Neural cell (in vitro differentiated cells): ENCODE measurements around the gene CEP20. TPM values are rescaled to one million over a fixed set of nuclear protein-coding genes. Genes with fewer than 3 reads are reported as not detected.

Experiments
- H2AFZ ChIP-seq: fragments of 200-600, 300-800 bp; sonication (generic), shearing (Covaris generic); 2 replicates; pipeline ENCODE4 v1.6.0; 2014; ENCODE audit warnings: low read depth, mild to moderate bottlenecking, antibody characterized with exemption, low read length, moderate library complexity
- H3F3A ChIP-seq: fragments of 200-600 bp; shearing (Covaris generic); 2 replicates; pipeline ENCODE4 v1.6.1; 2016; ENCODE audit warnings: mild to moderate bottlenecking, moderate library complexity, mixed read lengths, antibody characterized with exemption, low read length; ENCODE audit not compliant: insufficient read depth, poor library complexity, severe bottlenecking
- H3K27ac ChIP-seq: fragments of 200-600, 300-800 bp; sonication (generic), shearing (Covaris generic); 2 replicates; pipeline ENCODE4 v1.5.1; 2014; ENCODE audit warnings: mild to moderate bottlenecking, low read length, moderate library complexity
- H3K27me3 ChIP-seq: fragments of 300-800, 200-600 bp; sonication (generic), shearing (Covaris generic); 2 replicates; pipeline ENCODE4 v1.6.0; 2014; ENCODE audit warnings: mild to moderate bottlenecking, low read depth, low read length, moderate library complexity; ENCODE audit not compliant: insufficient read depth
- H3K36me3 ChIP-seq: fragments of 300-800, 200-600 bp; sonication (generic), shearing (Covaris generic); 2 replicates; pipeline ENCODE4 v1.5.1; 2014; ENCODE audit warnings: mild to moderate bottlenecking, antibody characterized with exemption, low read length, moderate library complexity; ENCODE audit not compliant: insufficient read depth
- H3K4me2 ChIP-seq: fragments of 300-800, 200-600 bp; sonication (generic), shearing (Covaris generic); 2 replicates; pipeline ENCODE4 v1.6.0; 2014; ENCODE audit warnings: mild to moderate bottlenecking, low read length
- H3K4me3 ChIP-seq: fragments of 300-800, 200-600 bp; sonication (generic), shearing (Covaris generic); 2 replicates; pipeline ENCODE4 v1.5.1; 2014; ENCODE audit warnings: mild to moderate bottlenecking, low read length, moderate library complexity
- H3K79me2 ChIP-seq: fragments of 200-600 bp; shearing (Covaris generic); replicated peaks from 2 replicates; pipeline ENCODE4 v1.6.0; 2014; ENCODE audit warnings: mild to moderate bottlenecking, low read length, moderate library complexity; ENCODE audit not compliant: insufficient read depth
- H3K9ac ChIP-seq: fragments of 300-800, 200-600 bp; sonication (generic), shearing (Covaris generic); 2 replicates; pipeline ENCODE4 v1.6.1; 2016; ENCODE audit warnings: mild to moderate bottlenecking, low read length, mixed read lengths
- H3K9me2 ChIP-seq: fragments of 200-600 bp; shearing (Covaris generic); 2 replicates; pipeline ENCODE4 v1.6.1; 2016; ENCODE audit warnings: mild to moderate bottlenecking, low read length, mixed read lengths; ENCODE audit not compliant: insufficient read depth
- H3K9me3 ChIP-seq: fragments of 200-600, 300-800 bp; sonication (generic), shearing (Covaris generic); 2 replicates; pipeline ENCODE4 v1.6.1; 2016; ENCODE audit warnings: mild to moderate bottlenecking, mixed run types, low read length, moderate library complexity, mixed read lengths
- H4K20me1 ChIP-seq: fragments of 200-600 bp; shearing (Covaris generic); 2 replicates; pipeline ENCODE4 v1.6.1; 2016; ENCODE audit warnings: mild to moderate bottlenecking, mixed run types; ENCODE audit not compliant: insufficient read depth
- EP300 ChIP-seq: fragments of 450-650 bp; conservative IDR thresholded peaks from 2 replicates; pipeline ENCODE4 v1.6.1; 2014; ENCODE audit warnings: antibody characterized with exemption, mild to moderate bottlenecking, moderate library complexity; ENCODE audit not compliant: poor library complexity, severe bottlenecking
- EZH2 ChIP-seq: fragments of 200-600, 300-800 bp; shearing (Covaris generic), sonication (generic); IDR thresholded peaks from 2 replicates; pipeline ENCODE4 v1.6.1; 2014; ENCODE audit warnings: antibody characterized with exemption, low read length, borderline replicate concordance, mild to moderate bottlenecking; ENCODE audit not compliant: insufficient read depth, poor library complexity, severe bottlenecking
- MXI1 ChIP-seq: fragments of 450-650 bp; conservative IDR thresholded peaks from 2 replicates; pipeline ENCODE4 v1.6.1; 2014; ENCODE audit warnings: antibody characterized with exemption, mild to moderate bottlenecking; ENCODE audit not compliant: poor library complexity, severe bottlenecking
- POLR2AphosphoS5 ChIP-seq: IDR thresholded peaks from 2 replicates; pipeline ENCODE4 v1.6.1; 2012
- RAD21 ChIP-seq: fragments of 450-650 bp; conservative IDR thresholded peaks from 2 replicates; pipeline ENCODE4 v1.6.1; 2014; ENCODE audit warnings: antibody characterized with exemption, mild to moderate bottlenecking, moderate library complexity
- SMC3 ChIP-seq: fragments of 450-650 bp; conservative IDR thresholded peaks from 2 replicates; pipeline ENCODE4 v1.6.1; 2014; ENCODE audit warnings: antibody characterized with exemption, mild to moderate bottlenecking, moderate library complexity; ENCODE audit not compliant: poor library complexity
- TAF1 ChIP-seq: IDR thresholded peaks from 2 replicates; pipeline ENCODE4 v1.6.1; 2012; ENCODE audit warnings: low read depth
- polyA plus RNA-seq: library from polyadenylated mRNA; depleted of rRNA; stranded (reverse); fragments of >200 nt; gene quantifications from 2 replicates; pipeline ENCODE4 v1.2.3, GENCODE V29; 2014
- TF ChIP-seq, protein P1 (sequence below): IDR thresholded peaks from 2 replicates; pipeline ENCODE4 v1.6.1; 2012; ENCODE audit warnings: borderline replicate concordance
- TF ChIP-seq, protein P2 (sequence below): fragments of 450-650 bp; IDR thresholded peaks from 2 replicates; pipeline ENCODE4 v1.5.1; 2014; ENCODE audit warnings: antibody characterized with exemption, mild to moderate bottlenecking, moderate library complexity; ENCODE audit not compliant: poor library complexity, severe bottlenecking

CEP20 gene
- polyA plus RNA-seq, 1 donor from 2014 or later, result 59.7 TPM

DNA sequence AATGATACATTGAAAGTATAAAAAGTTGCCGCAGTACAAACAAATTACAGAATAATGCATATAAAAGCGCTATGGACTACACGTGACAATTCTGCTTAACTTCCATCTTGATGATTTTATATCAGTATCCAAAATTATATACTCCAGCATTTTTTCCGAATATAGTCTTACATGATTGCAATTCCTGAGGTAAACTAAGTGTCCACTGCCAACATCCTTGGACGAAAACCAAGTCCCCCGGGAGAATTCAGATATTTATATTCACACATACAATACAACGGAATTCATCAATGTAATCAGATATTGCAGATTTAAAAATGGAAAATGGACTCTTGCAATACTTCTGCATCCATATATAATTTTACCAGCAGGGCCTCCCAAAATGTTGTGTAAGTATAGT, 22.7 kb downstream of the CEP20 start:
- H3K9me2 ChIP-seq, result no peaks in the 10 kb centered on the region
- H4K20me1 ChIP-seq, result no peaks in the 10 kb centered on the region
- H3K9ac ChIP-seq, result no peak overlapping the region

DNA sequence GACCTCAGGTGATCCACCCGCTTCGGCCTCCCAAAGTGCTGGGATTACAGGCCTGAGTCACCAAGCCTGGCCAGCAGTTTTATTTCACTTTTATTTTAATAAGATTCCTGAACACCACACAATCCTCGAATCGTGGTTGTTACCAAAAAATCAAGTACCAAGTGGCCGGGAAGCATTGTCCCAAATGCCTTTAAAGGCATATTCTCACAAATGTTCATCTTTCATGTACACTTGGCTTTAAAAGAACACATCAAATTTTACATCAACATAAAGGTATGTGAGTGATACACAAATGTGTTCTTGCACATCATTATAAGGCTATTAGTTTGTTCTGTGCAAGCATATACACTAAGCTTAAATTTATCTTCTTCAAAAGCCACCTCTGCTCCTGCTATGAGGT, 23.5 kb downstream of the CEP20 start:
- Histone ChIP-seq H3K9me3 (no peaks in the 10 kb centered on the region), H3K4me3 (no peak overlapping the region), H3K27ac (no peak overlapping the region), H3K9me2 (no peaks in the 10 kb centered on the region), H3K9ac (no peak overlapping the region), H4K20me1 (no peaks in the 10 kb centered on the region), H3K4me2 (no peak overlapping the region), H3K36me3 (no peaks in the 10 kb centered on the region), H2AFZ (no peak overlapping the region), H3K79me2 (no peaks in the 10 kb centered on the region), H3F3A (no peaks in the 10 kb centered on the region), H3K27me3 (no peaks in the 10 kb centered on the region)
- no peak for TF ChIP-seq MXI1
- TF ChIP-seq RAD21, result no peak
- TF ChIP-seq EP300, result no peak
- TF ChIP-seq, protein P1, sequence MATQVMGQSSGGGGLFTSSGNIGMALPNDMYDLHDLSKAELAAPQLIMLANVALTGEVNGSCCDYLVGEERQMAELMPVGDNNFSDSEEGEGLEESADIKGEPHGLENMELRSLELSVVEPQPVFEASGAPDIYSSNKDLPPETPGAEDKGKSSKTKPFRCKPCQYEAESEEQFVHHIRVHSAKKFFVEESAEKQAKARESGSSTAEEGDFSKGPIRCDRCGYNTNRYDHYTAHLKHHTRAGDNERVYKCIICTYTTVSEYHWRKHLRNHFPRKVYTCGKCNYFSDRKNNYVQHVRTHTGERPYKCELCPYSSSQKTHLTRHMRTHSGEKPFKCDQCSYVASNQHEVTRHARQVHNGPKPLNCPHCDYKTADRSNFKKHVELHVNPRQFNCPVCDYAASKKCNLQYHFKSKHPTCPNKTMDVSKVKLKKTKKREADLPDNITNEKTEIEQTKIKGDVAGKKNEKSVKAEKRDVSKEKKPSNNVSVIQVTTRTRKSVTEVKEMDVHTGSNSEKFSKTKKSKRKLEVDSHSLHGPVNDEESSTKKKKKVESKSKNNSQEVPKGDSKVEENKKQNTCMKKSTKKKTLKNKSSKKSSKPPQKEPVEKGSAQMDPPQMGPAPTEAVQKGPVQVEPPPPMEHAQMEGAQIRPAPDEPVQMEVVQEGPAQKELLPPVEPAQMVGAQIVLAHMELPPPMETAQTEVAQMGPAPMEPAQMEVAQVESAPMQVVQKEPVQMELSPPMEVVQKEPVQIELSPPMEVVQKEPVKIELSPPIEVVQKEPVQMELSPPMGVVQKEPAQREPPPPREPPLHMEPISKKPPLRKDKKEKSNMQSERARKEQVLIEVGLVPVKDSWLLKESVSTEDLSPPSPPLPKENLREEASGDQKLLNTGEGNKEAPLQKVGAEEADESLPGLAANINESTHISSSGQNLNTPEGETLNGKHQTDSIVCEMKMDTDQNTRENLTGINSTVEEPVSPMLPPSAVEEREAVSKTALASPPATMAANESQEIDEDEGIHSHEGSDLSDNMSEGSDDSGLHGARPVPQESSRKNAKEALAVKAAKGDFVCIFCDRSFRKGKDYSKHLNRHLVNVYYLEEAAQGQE, result no peak
- no peak for TF ChIP-seq POLR2AphosphoS5

More for the DNA sequence above, 22.7 kb downstream of the CEP20 start:
- no peak overlapping the region for H3K4me2 ChIP-seq
- no peak overlapping the region for H3K4me3 ChIP-seq
- no peaks in the 10 kb centered on the region for H3K27me3 ChIP-seq
- H3K27ac ChIP-seq, result no peak overlapping the region
- TF ChIP-seq, protein P2, sequence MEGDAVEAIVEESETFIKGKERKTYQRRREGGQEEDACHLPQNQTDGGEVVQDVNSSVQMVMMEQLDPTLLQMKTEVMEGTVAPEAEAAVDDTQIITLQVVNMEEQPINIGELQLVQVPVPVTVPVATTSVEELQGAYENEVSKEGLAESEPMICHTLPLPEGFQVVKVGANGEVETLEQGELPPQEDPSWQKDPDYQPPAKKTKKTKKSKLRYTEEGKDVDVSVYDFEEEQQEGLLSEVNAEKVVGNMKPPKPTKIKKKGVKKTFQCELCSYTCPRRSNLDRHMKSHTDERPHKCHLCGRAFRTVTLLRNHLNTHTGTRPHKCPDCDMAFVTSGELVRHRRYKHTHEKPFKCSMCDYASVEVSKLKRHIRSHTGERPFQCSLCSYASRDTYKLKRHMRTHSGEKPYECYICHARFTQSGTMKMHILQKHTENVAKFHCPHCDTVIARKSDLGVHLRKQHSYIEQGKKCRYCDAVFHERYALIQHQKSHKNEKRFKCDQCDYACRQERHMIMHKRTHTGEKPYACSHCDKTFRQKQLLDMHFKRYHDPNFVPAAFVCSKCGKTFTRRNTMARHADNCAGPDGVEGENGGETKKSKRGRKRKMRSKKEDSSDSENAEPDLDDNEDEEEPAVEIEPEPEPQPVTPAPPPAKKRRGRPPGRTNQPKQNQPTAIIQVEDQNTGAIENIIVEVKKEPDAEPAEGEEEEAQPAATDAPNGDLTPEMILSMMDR, result no peak
- TF ChIP-seq TAF1 (no peak), EZH2 (no peak), SMC3 (no peak), MXI1 (no peak), EP300 (no peak), POLR2AphosphoS5 (no peak), RAD21 (no peak)
- TF ChIP-seq, protein P1, result no peak
- no peaks in the 10 kb centered on the region for H3K9me3 ChIP-seq
- H3F3A ChIP-seq, result no peaks in the 10 kb centered on the region
- no peaks in the 10 kb centered on the region for H3K79me2 ChIP-seq
- H3K36me3 ChIP-seq, result no peaks in the 10 kb centered on the region
- H2AFZ ChIP-seq, result no peak overlapping the region
